ENCODE data around the gene CCDC89. TPM values are rescaled to one million over a fixed set of nuclear protein-coding genes. Genes with fewer than 3 reads are reported as not detected.
"Not testable (repeated sequence)": the region's sequence is repeated elsewhere in the genome, so short reads cannot be mapped to it uniquely, and the experiment has no call there.

CCDC89 gene
- total RNA-seq, 1 experiment from 2014 or later = not detected

- peaks cover 41% of the 10 kb centered on the region for H3K36me3 ChIP-seq
- no peaks in the 10 kb centered on the region for H3K27me3 ChIP-seq
- peak within 1 kb of the TSS; percentile 87 for H3K4me3 ChIP-seq
- DNase-seq = peak; percentile 94
- H3K9me3 ChIP-seq = no peaks in the 10 kb centered on the region
Observed at GRCh38 chr11:85664615-85665481, 21.1 kb downstream of the CCDC89 start, which contains the start of gene CREBZF. Gene CREBZF (minus strand): TSS chr11:85665129. CDS start chr11:85664875, 254 bp downstream.

GRCh38 chr11:85663753-85664614 is 22.0 kb downstream of the CCDC89 start:
- H3K36me3 ChIP-seq = peaks cover 50% of the 10 kb centered on the region
- no peaks in the 10 kb centered on the region for H3K9me3 ChIP-seq
- peak; percentile 56 for DNase-seq
- no peaks in the 10 kb centered on the region for H3K27me3 ChIP-seq
- H3K4me3 ChIP-seq = peak overlapping the region; percentile 87

GRCh38 chr11:85663080-85663752 is 22.8 kb downstream of the CCDC89 start:
- Histone ChIP-seq H3K4me3 (peak overlapping the region; percentile 87), H3K27me3 (no peaks in the 10 kb centered on the region), H3K9me3 (no peaks in the 10 kb centered on the region), H3K36me3 (peaks cover 57% of the 10 kb centered on the region)
- DNase-seq = no peak

- H3K4me3 ChIP-seq = peak overlapping the region; percentile 87
- no peak for DNase-seq
- no peaks in the 10 kb centered on the region for H3K9me3 ChIP-seq
- no peaks in the 10 kb centered on the region for H3K27me3 ChIP-seq
- peaks cover 68% of the 10 kb centered on the region for H3K36me3 ChIP-seq
Observed at GRCh38 chr11:85661972-85662664, 23.9 kb downstream of the CCDC89 start.

- DNase-seq = no peak
- H3K9me3 ChIP-seq = no peaks in the 10 kb centered on the region
- H3K36me3 ChIP-seq = peaks cover 85% of the 10 kb centered on the region
- H3K4me3 ChIP-seq = no peak overlapping the region
- H3K27me3 ChIP-seq = no peaks in the 10 kb centered on the region
Observed at GRCh38 chr11:85658180-85658579, 27.8 kb downstream of the CCDC89 start.

- DNase-seq = no peak
- Histone ChIP-seq H3K27me3 (no peaks in the 10 kb centered on the region), H3K4me3 (no peak overlapping the region), H3K36me3 (peaks cover 81% of the 10 kb centered on the region), H3K9me3 (no peaks in the 10 kb centered on the region)
Observed at GRCh38 chr11:85656777-85657176, 29.2 kb downstream of the CCDC89 start.

GRCh38 chr11:85654343-85654742 is 31.7 kb downstream of the CCDC89 start:
- H3K27me3 ChIP-seq, DNase-seq, H3K9me3 ChIP-seq, H3K4me3 ChIP-seq: not testable (repeated sequence)
- peaks cover 73% of the 10 kb centered on the region for H3K36me3 ChIP-seq

GRCh38 chr11:85652786-85653447 is 33.1 kb downstream of the CCDC89 start:
- peaks cover 58% of the 10 kb centered on the region for H3K36me3 ChIP-seq
- DNase-seq = no peak
- no peak overlapping the region for H3K4me3 ChIP-seq
- no peaks in the 10 kb centered on the region for H3K9me3 ChIP-seq
- no peaks in the 10 kb centered on the region for H3K27me3 ChIP-seq

- DNase-seq = no peak
- H3K36me3 ChIP-seq = peaks cover 40% of the 10 kb centered on the region
- H3K27me3 ChIP-seq = no peaks in the 10 kb centered on the region
- H3K4me3 ChIP-seq = no peak overlapping the region
- H3K9me3 ChIP-seq = no peaks in the 10 kb centered on the region
Observed at GRCh38 chr11:85651118-85651517, 34.9 kb downstream of the CCDC89 start.

GRCh38 chr11:85647604-85648299 is 38.2 kb downstream of the CCDC89 start, which contains the start of gene TMEM126A:
Gene TMEM126A (plus strand): TSS chr11:85647967. CDS start chr11:85650256, 2,289 bp downstream.
- DNase-seq = peak; percentile 88

GRCh38 chr11:85647078-85647477 is 38.9 kb downstream of the CCDC89 start:
- H3K36me3 ChIP-seq = peaks cover 17% of the 10 kb centered on the region
- peak overlapping the region; percentile 80 for H3K4me3 ChIP-seq
- H3K27me3 ChIP-seq = peaks cover 3% of the 10 kb centered on the region
- DNase-seq = no peak
- H3K9me3 ChIP-seq = no peaks in the 10 kb centered on the region

More at GRCh38 chr11:85647604-85648299, 38.2 kb downstream of the CCDC89 start, which contains the start of gene TMEM126A:
- H3K27me3 ChIP-seq = peaks cover 3% of the 10 kb centered on the region
- peaks cover 20% of the 10 kb centered on the region for H3K36me3 ChIP-seq
- peak within 1 kb of the TSS; percentile 80 for H3K4me3 ChIP-seq
- no peaks in the 10 kb centered on the region for H3K9me3 ChIP-seq

- no peak overlapping the region for H3K4me3 ChIP-seq
- no peak for DNase-seq
- no peaks in the 10 kb centered on the region for H3K9me3 ChIP-seq
- H3K27me3 ChIP-seq = peaks cover 3% of the 10 kb centered on the region
- H3K36me3 ChIP-seq = no peaks in the 10 kb centered on the region
Observed at GRCh38 chr11:85643191-85643614, 42.8 kb downstream of the CCDC89 start.

GRCh38 chr11:85634747-85635146 is 51.2 kb downstream of the CCDC89 start:
- DNase-seq = no peak
- H3K27me3 ChIP-seq = no peaks in the 10 kb centered on the region
- peaks cover 24% of the 10 kb centered on the region for H3K36me3 ChIP-seq
- no peaks in the 10 kb centered on the region for H3K9me3 ChIP-seq
- H3K4me3 ChIP-seq = no peak overlapping the region
